ENCODE results near the gene CABYR.

Gene CABYR

DNA sequence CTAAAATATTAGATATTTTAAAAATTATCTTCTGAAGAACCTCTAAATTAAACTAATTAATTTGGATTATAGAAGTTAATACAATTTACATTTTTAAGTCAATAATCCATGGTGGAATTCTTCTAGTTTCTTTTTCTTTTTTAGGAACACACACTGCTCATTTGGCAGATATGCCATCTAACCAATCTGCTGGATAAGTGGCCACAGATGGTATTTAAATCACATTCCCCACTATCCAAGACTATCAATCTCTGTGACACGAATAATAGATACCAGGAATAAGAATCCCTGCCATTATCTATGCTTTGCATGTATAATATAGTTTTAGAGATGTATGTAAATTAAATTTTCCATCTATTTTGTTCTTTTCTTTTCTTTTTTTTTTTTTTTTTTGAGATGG is 58.5 kb downstream of the CABYR start:
- H3K27ac ChIP-seq (ENCODE audit: low read depth, low read length): no peak overlapping the region
- no peaks in the 10 kb centered on the region for H4K20me1 ChIP-seq (ENCODE audit: low read depth, low read length)
- H3K79me2 ChIP-seq (ENCODE audit: insufficient read depth, low read length): no peaks in the 10 kb centered on the region
- H3K9ac ChIP-seq (ENCODE audit: low read length): no peak overlapping the region
- no peak overlapping the region for H3K4me3 ChIP-seq (ENCODE audit: insufficient read depth, low read length, poor library complexity, severe bottlenecking)
- H3K36me3 ChIP-seq (ENCODE audit: low read length): no peaks in the 10 kb centered on the region
- H3K27me3 ChIP-seq (ENCODE audit: low read length): no peaks in the 10 kb centered on the region
- no peaks in the 10 kb centered on the region for H3F3A ChIP-seq (ENCODE audit: insufficient read depth)
- H3K9me2 ChIP-seq (replicated peaks; ENCODE audit: insufficient read depth, low read length): no peaks in the 10 kb centered on the region
- no peaks in the 10 kb centered on the region for H3K9me3 ChIP-seq (ENCODE audit: insufficient read depth, low read length)
- H3K4me2 ChIP-seq (ENCODE audit: low read depth, low read length, poor library complexity, severe bottlenecking): no peak overlapping the region
- TF ChIP-seq EZH2phosphoT487 (conservative IDR thresholded peaks at IDR 0.05; ENCODE audit: low read length): no peak
- TF ChIP-seq, protein P1, sequence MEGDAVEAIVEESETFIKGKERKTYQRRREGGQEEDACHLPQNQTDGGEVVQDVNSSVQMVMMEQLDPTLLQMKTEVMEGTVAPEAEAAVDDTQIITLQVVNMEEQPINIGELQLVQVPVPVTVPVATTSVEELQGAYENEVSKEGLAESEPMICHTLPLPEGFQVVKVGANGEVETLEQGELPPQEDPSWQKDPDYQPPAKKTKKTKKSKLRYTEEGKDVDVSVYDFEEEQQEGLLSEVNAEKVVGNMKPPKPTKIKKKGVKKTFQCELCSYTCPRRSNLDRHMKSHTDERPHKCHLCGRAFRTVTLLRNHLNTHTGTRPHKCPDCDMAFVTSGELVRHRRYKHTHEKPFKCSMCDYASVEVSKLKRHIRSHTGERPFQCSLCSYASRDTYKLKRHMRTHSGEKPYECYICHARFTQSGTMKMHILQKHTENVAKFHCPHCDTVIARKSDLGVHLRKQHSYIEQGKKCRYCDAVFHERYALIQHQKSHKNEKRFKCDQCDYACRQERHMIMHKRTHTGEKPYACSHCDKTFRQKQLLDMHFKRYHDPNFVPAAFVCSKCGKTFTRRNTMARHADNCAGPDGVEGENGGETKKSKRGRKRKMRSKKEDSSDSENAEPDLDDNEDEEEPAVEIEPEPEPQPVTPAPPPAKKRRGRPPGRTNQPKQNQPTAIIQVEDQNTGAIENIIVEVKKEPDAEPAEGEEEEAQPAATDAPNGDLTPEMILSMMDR (IDR thresholded peaks at IDR 0.05; ENCODE audit: insufficient read depth, low read length, poor library complexity, severe bottlenecking): no peak
- no peak overlapping the region for H2AFZ ChIP-seq (ENCODE audit: low read depth, low read length, severe bottlenecking)

DNA sequence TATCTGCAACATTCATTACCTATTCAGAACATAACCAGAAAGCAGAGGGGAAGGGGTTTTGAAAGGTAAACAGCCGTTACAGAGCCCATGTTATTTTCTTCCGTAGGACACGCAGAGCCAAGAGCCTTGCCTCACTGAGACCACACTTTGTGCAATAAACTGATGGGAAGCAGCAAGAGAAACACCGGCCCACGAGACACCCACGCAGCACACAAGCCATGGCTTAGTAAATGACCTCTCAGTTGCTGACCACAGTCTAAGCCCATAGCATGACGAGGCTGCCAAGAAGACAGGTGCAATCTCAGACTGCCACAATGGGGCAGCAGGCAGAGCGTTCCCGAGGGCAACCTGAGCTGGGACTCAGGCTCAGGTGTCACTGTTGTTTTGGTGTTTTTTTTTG is 59.6 kb downstream of the CABYR start:
- H3K9me2 ChIP-seq (replicated peaks; ENCODE audit: insufficient read depth, low read length): no peaks in the 10 kb centered on the region
- no peaks in the 10 kb centered on the region for H3K36me3 ChIP-seq (ENCODE audit: low read length)
- no peak overlapping the region for H3K27ac ChIP-seq (ENCODE audit: low read depth, low read length)
- no peaks in the 10 kb centered on the region for H3K27me3 ChIP-seq (ENCODE audit: low read length)
- H3K4me3 ChIP-seq (ENCODE audit: insufficient read depth, low read length, poor library complexity, severe bottlenecking): no peak overlapping the region
- H3F3A ChIP-seq (ENCODE audit: insufficient read depth): no peaks in the 10 kb centered on the region
- no peak overlapping the region for H2AFZ ChIP-seq (ENCODE audit: low read depth, low read length, severe bottlenecking)
- no peak overlapping the region for H3K4me2 ChIP-seq (ENCODE audit: low read depth, low read length, poor library complexity, severe bottlenecking)
- H4K20me1 ChIP-seq (ENCODE audit: low read depth, low read length): no peaks in the 10 kb centered on the region
- TF ChIP-seq EZH2phosphoT487 (conservative IDR thresholded peaks at IDR 0.05; ENCODE audit: low read length): no peak
- TF ChIP-seq, protein P1 (IDR thresholded peaks at IDR 0.05; ENCODE audit: insufficient read depth, low read length, poor library complexity, severe bottlenecking): no peak
- no peaks in the 10 kb centered on the region for H3K79me2 ChIP-seq (ENCODE audit: insufficient read depth, low read length)
- H3K9me3 ChIP-seq (ENCODE audit: insufficient read depth, low read length): no peaks in the 10 kb centered on the region
- no peak overlapping the region for H3K9ac ChIP-seq (ENCODE audit: low read length)

DNA sequence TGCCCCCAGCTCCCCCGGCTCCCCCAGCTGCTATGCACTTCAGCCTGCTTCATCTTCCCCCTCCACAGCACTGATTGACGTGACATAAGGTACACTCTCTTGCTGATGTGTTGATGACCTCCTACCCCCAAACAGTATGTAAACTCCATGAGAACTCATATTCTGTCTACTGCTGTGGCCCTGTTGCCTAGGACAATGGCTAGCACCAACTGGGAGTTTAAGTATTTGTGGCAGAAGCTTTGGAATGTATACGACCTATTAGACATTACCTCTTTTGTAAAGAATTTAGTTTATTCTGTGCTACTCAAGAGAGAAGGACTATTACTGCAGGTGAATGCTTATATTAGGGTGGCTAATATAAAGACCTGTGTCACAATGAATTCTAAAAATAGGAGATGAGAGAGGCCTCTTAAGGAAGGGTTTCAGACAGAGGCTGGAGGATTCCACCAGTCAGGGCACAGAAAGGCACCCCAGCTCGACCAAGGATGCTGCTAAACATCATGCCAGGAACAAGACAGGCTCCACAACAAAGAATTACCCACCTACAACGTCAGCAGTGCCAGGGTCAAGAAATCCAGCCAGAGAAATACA is 60.6 kb downstream of the CABYR start:
- Histone ChIP-seq H3F3A (ENCODE audit: insufficient read depth) (no peaks in the 10 kb centered on the region), H3K27me3 (ENCODE audit: low read length) (no peaks in the 10 kb centered on the region), H3K9me3 (ENCODE audit: insufficient read depth, low read length) (no peaks in the 10 kb centered on the region), H4K20me1 (ENCODE audit: low read depth, low read length) (no peaks in the 10 kb centered on the region), H3K36me3 (ENCODE audit: low read length) (no peaks in the 10 kb centered on the region), H3K79me2 (ENCODE audit: insufficient read depth, low read length) (no peaks in the 10 kb centered on the region), H3K9ac (ENCODE audit: low read length) (no peak overlapping the region), H3K4me2 (ENCODE audit: low read depth, low read length, poor library complexity, severe bottlenecking) (no peak overlapping the region), H3K27ac (ENCODE audit: low read depth, low read length) (no peak overlapping the region), H2AFZ (ENCODE audit: low read depth, low read length, severe bottlenecking) (no peak overlapping the region), H3K4me3 (ENCODE audit: insufficient read depth, low read length, poor library complexity, severe bottlenecking) (no peak overlapping the region), H3K9me2 (replicated peaks; ENCODE audit: insufficient read depth, low read length) (no peaks in the 10 kb centered on the region)
- TF ChIP-seq, protein P1 (IDR thresholded peaks at IDR 0.05; ENCODE audit: insufficient read depth, low read length, poor library complexity, severe bottlenecking): no peak
- TF ChIP-seq EZH2phosphoT487 (conservative IDR thresholded peaks at IDR 0.05; ENCODE audit: low read length): no peak

Data from SU-DHL-6 (cell line).